Natural killer cell (primary cell): Measurements from ENCODE around the gene TCL1B. TPM values are rescaled to one million over a fixed set of nuclear protein-coding genes. Genes with fewer than 3 reads are reported as not detected.

Experiments
- ATAC-seq, 3 donors: fragments of 150-1000 bp in 2 of 3; fragments of 200-7000 bp in 1 of 3; cut with Tn5 transposase; 1 replicate in 1 of 3; 2 replicates in 2 of 3; pipeline ENCODE4 v1.10.0; 2021; ENCODE audit warnings: mild to moderate bottlenecking in 2 of 3, moderate library complexity in 2 of 3
- DNase-seq, 2 donors: peaks; one replicate each; pipeline versions ENCODE4 v3.0.0 to v3.0.0-alpha.2; 2013 to 2021; ENCODE audit warnings: mixed read lengths in 1 of 2
- H3K27ac ChIP-seq: one replicate; pipeline ENCODE4 v1.5.1; 2013; ENCODE audit warnings: mild to moderate bottlenecking, low read length
- H3K27me3 ChIP-seq: one replicate; pipeline ENCODE4 v1.6.1; 2013; ENCODE audit warnings: low read length; ENCODE audit not compliant: control insufficient read depth, insufficient read depth
- H3K36me3 ChIP-seq: one replicate; pipeline ENCODE4 v1.6.1; 2013; ENCODE audit warnings: low read length; ENCODE audit not compliant: control insufficient read depth, insufficient read depth
- H3K4me1 ChIP-seq: one replicate; pipeline ENCODE4 v1.6.1; 2013; ENCODE audit warnings: low read length; ENCODE audit not compliant: control insufficient read depth, insufficient read depth
- H3K4me3 ChIP-seq: one replicate; pipeline ENCODE4 v1.5.1; 2013; ENCODE audit warnings: low read length
- H3K9me3 ChIP-seq: one replicate; pipeline ENCODE4 v1.6.1; 2013; ENCODE audit warnings: low read length; ENCODE audit not compliant: control insufficient read depth, insufficient read depth
- H3K27ac Mint-ChIP-seq, 2 donors: one replicate each; pipeline ENCODE4 v1.8.0; 2022; ENCODE audit warnings: mild to moderate bottlenecking in 2 of 2, mixed read lengths in 2 of 2, moderate library complexity in 1 of 2
- H3K27me3 Mint-ChIP-seq, 2 donors: one replicate each; pipeline ENCODE4 v1.8.0; 2022; ENCODE audit warnings: low read depth in 2 of 2, mixed read lengths in 2 of 2
- H3K36me3 Mint-ChIP-seq: one replicate; pipeline ENCODE4 v1.8.0; 2022; ENCODE audit warnings: mixed read lengths
- H3K4me1 Mint-ChIP-seq, 2 donors: one replicate each; pipeline ENCODE4 v1.8.0; 2022; ENCODE audit warnings: mixed read lengths in 2 of 2
- H3K4me3 Mint-ChIP-seq: one replicate; pipeline ENCODE4 v1.8.0; 2022; ENCODE audit warnings: mild to moderate bottlenecking, moderate library complexity, mixed read lengths
- H3K9me3 Mint-ChIP-seq, 2 donors: one replicate each; pipeline ENCODE4 v1.8.0; 2022; ENCODE audit warnings: mixed read lengths in 2 of 2
- WGBS: methylation state at CpG from one replicate; pipeline ENCODE4 v1.1.7; 2013; ENCODE audit warnings: missing lambda C conversion rate; ENCODE audit not compliant: insufficient coverage; 5-methylcytosine and 5-hydroxymethylcytosine counted together
- intact Hi-C: fragments of 100-400 bp; cut with micrococcal nuclease; formaldehyde crosslinking; loops from one replicate; pipeline ENCODE4 v1.14.2; 2022
- total RNA-seq, 4 donors: library from RNA; stranded (reverse); fragments of 120-200 nt in 1 of 4; gene quantifications; one replicate each; pipeline versions ENCODE4 v1.2.3 to v1.2.4, GENCODE V29; 2013 to 2022
- TF ChIP-seq, protein P1 (sequence below): fragments of 200-600 bp; IDR thresholded peaks from one replicate; pipeline ENCODE4 v1.8.0; 2022; ENCODE audit warnings: antibody characterized with exemption

Gene TCL1B
- total RNA-seq, 3 donors from 2014 or later (not counting 1 experiment from before 2014, with no cell fraction given) = not detected

DNA sequence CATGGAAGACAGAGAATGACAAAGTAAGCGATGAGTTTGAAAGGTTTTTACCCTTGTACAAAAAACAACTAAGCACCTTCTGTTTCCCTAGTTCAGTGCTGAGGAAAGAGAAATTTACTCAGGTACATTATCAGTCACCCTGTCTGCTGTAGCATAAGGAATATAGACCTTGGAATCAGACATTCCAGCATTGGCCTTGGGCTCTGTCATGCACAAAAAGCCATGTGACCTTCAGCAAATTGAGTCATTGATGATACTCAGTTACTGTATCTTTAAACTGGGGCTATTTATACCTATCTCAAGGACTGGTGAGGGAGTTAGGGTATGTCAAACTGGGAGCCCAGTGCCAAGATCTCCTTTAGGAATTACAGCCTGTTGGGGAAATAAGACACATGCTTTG, 47.0 kb downstream of the TCL1B start:
- 100% methylated on average over 1 of the region's 1 CpG for WGBS
- Mint-ChIP-seq H3K27ac (no peak overlapping the region), H3K4me1 (no peaks in the 10 kb centered on the region), H3K36me3 (no peaks in the 10 kb centered on the region), H3K27me3 (peaks cover 6 to 45% of the 10 kb centered on the region in 2 donors), H3K4me3 (no peak overlapping the region), H3K9me3 (no peaks in the 10 kb centered on the region)
- H3K27me3 ChIP-seq = no peaks in the 10 kb centered on the region
- intact Hi-C loops = no loop called here
- no peaks in the 10 kb centered on the region for H3K4me1 ChIP-seq
- H3K4me3 ChIP-seq = no peak overlapping the region
- ATAC-seq = no peak
- DNase-seq = no peak
- no peak overlapping the region for H3K27ac ChIP-seq
- no peaks in the 10 kb centered on the region for H3K36me3 ChIP-seq
- TF ChIP-seq, protein P1, sequence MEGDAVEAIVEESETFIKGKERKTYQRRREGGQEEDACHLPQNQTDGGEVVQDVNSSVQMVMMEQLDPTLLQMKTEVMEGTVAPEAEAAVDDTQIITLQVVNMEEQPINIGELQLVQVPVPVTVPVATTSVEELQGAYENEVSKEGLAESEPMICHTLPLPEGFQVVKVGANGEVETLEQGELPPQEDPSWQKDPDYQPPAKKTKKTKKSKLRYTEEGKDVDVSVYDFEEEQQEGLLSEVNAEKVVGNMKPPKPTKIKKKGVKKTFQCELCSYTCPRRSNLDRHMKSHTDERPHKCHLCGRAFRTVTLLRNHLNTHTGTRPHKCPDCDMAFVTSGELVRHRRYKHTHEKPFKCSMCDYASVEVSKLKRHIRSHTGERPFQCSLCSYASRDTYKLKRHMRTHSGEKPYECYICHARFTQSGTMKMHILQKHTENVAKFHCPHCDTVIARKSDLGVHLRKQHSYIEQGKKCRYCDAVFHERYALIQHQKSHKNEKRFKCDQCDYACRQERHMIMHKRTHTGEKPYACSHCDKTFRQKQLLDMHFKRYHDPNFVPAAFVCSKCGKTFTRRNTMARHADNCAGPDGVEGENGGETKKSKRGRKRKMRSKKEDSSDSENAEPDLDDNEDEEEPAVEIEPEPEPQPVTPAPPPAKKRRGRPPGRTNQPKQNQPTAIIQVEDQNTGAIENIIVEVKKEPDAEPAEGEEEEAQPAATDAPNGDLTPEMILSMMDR = no peak
- peaks cover 2% of the 10 kb centered on the region for H3K9me3 ChIP-seq

DNA sequence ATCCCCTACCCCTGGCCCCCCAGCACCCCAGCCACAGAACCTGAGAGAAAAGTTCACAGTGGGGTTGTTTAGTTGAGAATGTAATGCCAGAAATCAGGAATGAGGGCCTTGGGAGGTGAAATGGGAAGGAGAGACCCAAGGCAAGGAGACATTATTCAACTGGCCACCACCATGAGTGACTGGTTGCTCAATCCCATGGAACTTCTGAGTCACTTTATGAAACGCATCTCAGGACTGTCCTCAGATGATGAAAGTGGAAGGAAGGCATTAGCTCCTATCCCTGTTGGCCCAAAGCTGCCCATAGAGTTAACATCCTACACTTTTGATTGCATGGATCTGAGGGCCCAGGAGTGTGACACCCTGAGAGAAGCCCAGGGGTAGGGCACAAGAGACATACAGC, 53.1 kb downstream of the TCL1B start:
- TF ChIP-seq, protein P1 = no peak
- H3K27ac Mint-ChIP-seq = peak overlapping the region in 1 of 2 donors; percentile 25
- WGBS = 100% methylated on average over 1 of the region's 1 CpG

DNA sequence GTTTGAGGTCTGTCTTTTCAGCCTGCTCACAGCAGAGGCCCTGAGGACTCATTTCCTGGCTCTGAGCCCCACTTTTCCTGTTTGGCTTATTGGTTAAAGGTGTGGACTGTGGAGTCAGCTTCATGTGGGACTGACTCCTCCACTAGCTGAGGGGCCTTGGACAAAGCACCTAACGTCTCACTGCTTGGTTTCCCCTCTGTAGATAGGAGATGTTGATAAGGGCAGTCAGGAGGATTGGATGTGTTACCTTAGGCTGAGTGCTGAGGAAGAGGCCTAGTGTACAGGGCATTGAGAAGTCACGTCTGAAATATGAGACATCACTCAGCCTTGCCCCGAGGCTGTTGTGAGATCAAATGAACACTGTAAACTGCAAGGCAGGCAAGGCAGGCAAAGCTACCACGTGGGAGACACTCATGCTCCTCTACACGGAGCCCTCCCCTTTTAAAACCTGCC, 54.8 kb downstream of the TCL1B start:
- DNase-seq = no peak
- WGBS = 39% methylated on average over 5 of the region's 5 CpGs
- peaks cover 5 to 7% of the 10 kb centered on the region in 2 donors for H3K4me1 Mint-ChIP-seq
- H3K9me3 ChIP-seq = peaks cover 10% of the 10 kb centered on the region
- no peak overlapping the region for H3K4me3 ChIP-seq
- H3K4me3 Mint-ChIP-seq = no peak overlapping the region
- peaks cover 2 to 4% of the 10 kb centered on the region in 2 donors for H3K27me3 Mint-ChIP-seq
- H3K27ac Mint-ChIP-seq = no peak overlapping the region
- H3K4me1 ChIP-seq = no peaks in the 10 kb centered on the region
- intact Hi-C loops = no loop called here
- H3K27ac ChIP-seq = no peak overlapping the region
- no peak for ATAC-seq
- H3K36me3 Mint-ChIP-seq = peaks cover 8% of the 10 kb centered on the region
- peaks cover 5 to 6% of the 10 kb centered on the region in 2 donors for H3K9me3 Mint-ChIP-seq
- no peaks in the 10 kb centered on the region for H3K36me3 ChIP-seq
- H3K27me3 ChIP-seq = no peaks in the 10 kb centered on the region
- TF ChIP-seq, protein P1 = no peak

More for the DNA sequence above, 53.1 kb downstream of the TCL1B start:
- H3K4me1 Mint-ChIP-seq = peaks cover 5 to 7% of the 10 kb centered on the region in 2 donors
- peaks cover 8% of the 10 kb centered on the region for H3K36me3 Mint-ChIP-seq
- no peak for DNase-seq
- no peak for ATAC-seq
- Histone ChIP-seq H3K4me3 (no peak overlapping the region), H3K9me3 (peaks cover 10% of the 10 kb centered on the region), H3K4me1 (no peaks in the 10 kb centered on the region), H3K27ac (no peak overlapping the region), H3K27me3 (no peaks in the 10 kb centered on the region), H3K36me3 (no peaks in the 10 kb centered on the region)
- peaks cover 2 to 12% of the 10 kb centered on the region in 2 donors for H3K27me3 Mint-ChIP-seq
- no peak overlapping the region for H3K4me3 Mint-ChIP-seq
- intact Hi-C loops = no loop called here
- peaks cover 5 to 6% of the 10 kb centered on the region in 2 donors for H3K9me3 Mint-ChIP-seq

DNA sequence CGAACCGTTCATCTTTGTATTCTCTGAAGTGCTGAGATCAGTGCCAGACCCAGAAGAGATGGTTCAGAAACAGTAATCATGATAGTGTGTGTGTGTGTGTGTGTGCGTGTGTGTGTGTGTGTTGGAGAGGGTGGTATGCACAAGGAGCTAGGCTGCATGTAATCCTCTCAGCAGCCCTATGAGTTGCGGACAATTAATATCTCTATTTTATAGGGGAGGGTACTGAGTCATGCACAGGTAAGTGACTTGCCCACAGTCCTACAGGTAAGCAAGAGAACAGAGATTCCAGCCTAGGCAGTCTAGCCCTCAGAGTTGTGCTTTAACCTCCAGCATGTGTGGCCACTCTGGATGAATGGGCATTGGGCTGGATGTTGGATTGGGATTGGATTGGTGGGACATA, 55.6 kb downstream of the TCL1B start:
- Mint-ChIP-seq H3K4me1 (peaks cover 5 to 7% of the 10 kb centered on the region in 2 donors), H3K36me3 (peaks cover 8% of the 10 kb centered on the region), H3K27me3 (peaks cover 0 to 2% of the 10 kb centered on the region in 2 donors), H3K9me3 (peaks cover 5 to 6% of the 10 kb centered on the region in 2 donors), H3K27ac (no peak overlapping the region), H3K4me3 (no peak overlapping the region)
- no peak overlapping the region for H3K27ac ChIP-seq
- H3K27me3 ChIP-seq = no peaks in the 10 kb centered on the region
- H3K4me3 ChIP-seq = no peak overlapping the region
- TF ChIP-seq, protein P1 = no peak
- DNase-seq (no peak), ATAC-seq (no peak)
- H3K9me3 ChIP-seq = peaks cover 10% of the 10 kb centered on the region
- no peaks in the 10 kb centered on the region for H3K4me1 ChIP-seq
- intact Hi-C loops = no loop called here
- 93% methylated on average over 4 of the region's 4 CpGs for WGBS
- H3K36me3 ChIP-seq = no peaks in the 10 kb centered on the region
